Heart left ventricle (tissue), 13 donors: ENCODE results near the gene AKR1E2.

Experiments used
- POLR2A ChIP-seq, 2 donors: fragments of 450-650 bp; IDR thresholded peaks; one replicate each; pipeline ENCODE4 v1.6.1; 2017; ENCODE audit warnings: antibody characterized with exemption in 2 of 2, mild to moderate bottlenecking in 2 of 2, moderate library complexity in 2 of 2
- TF ChIP-seq, protein P1 (sequence below), 12 donors: fragments of 200-600 bp; sonication (generic) in 4 of 12; IDR thresholded peaks; one replicate each; pipeline versions ENCODE4 v1.5.0 to v1.8.0; 2018 to 2022; ENCODE audit warnings: antibody characterized with exemption in 12 of 12, mild to moderate bottlenecking in 5 of 12
- donor health status: ischemic (EF 13 %, LVEDD 7.1; RV severe dilation, severe dysfunction).
- donor health status: DM: no; HTN: yes; CAD: no.
- donor health status: DM: no; HTN: no; CAD: no.
- donor health status: ischemic (EF 25% LVEDD 6.9; RV normal size, moderate dysfunction).
- donor health status: ischemic (EF 25% LVEDD 5.7; RV mildly dilated, moderate dysfunction).
- donor health status: ischemic (EF 35%, LVEDD 5.7; RV mildly dilated, moderate dysfunction).
- donor health status: nonischemic (EF 11% LVEDD 7.7; RV severe dilation, severe dysfunction).
- donor health status: DM: yes; HTN: yes; CAD: no.
- donor health status: PGD.
- donor health status: ischemic (EF 29% LVEDD 5.4; RV normal size, mild dysfunction).
- donor health status: nonischemic (EF 23%, LVEDD 6.1; RV moderate dilation, normal function).

DNA sequence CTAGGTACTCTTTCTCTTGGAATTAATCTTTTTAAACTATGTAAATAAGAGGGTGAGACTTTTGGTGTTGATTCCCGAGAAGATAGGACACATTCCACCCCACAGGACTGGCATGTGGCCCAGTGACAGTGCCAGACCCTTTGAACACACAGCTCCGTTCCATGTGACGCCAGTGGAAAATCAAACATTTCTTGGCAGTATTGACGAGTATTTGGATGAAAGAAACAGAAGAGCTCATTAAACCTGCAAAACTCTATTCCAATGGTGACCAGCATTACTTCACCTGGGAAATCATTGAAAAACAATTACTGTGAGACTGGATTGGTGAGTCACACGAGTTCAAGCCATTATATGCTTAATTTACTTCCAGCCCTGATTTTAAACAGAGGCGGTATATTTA is 25.8 kb downstream of the AKR1E2 start:
- TF ChIP-seq, protein P1, sequence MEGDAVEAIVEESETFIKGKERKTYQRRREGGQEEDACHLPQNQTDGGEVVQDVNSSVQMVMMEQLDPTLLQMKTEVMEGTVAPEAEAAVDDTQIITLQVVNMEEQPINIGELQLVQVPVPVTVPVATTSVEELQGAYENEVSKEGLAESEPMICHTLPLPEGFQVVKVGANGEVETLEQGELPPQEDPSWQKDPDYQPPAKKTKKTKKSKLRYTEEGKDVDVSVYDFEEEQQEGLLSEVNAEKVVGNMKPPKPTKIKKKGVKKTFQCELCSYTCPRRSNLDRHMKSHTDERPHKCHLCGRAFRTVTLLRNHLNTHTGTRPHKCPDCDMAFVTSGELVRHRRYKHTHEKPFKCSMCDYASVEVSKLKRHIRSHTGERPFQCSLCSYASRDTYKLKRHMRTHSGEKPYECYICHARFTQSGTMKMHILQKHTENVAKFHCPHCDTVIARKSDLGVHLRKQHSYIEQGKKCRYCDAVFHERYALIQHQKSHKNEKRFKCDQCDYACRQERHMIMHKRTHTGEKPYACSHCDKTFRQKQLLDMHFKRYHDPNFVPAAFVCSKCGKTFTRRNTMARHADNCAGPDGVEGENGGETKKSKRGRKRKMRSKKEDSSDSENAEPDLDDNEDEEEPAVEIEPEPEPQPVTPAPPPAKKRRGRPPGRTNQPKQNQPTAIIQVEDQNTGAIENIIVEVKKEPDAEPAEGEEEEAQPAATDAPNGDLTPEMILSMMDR (IDR thresholded peaks at IDR 0.05), result no peak
- TF ChIP-seq POLR2A (IDR thresholded peaks at IDR 0.05), result no peak
